ENCODE results near the gene LRRC73.
"Not testable (repeated sequence)": the region's sequence is repeated elsewhere in the genome, so short reads cannot be mapped to it uniquely, and the experiment has no call there.

Gene LRRC73

GRCh38 chr6:43510827-43511163 is 649 bp upstream of the LRRC73 start:
- DNase-seq (ENCODE audit: low spot score): no peak

DNA sequence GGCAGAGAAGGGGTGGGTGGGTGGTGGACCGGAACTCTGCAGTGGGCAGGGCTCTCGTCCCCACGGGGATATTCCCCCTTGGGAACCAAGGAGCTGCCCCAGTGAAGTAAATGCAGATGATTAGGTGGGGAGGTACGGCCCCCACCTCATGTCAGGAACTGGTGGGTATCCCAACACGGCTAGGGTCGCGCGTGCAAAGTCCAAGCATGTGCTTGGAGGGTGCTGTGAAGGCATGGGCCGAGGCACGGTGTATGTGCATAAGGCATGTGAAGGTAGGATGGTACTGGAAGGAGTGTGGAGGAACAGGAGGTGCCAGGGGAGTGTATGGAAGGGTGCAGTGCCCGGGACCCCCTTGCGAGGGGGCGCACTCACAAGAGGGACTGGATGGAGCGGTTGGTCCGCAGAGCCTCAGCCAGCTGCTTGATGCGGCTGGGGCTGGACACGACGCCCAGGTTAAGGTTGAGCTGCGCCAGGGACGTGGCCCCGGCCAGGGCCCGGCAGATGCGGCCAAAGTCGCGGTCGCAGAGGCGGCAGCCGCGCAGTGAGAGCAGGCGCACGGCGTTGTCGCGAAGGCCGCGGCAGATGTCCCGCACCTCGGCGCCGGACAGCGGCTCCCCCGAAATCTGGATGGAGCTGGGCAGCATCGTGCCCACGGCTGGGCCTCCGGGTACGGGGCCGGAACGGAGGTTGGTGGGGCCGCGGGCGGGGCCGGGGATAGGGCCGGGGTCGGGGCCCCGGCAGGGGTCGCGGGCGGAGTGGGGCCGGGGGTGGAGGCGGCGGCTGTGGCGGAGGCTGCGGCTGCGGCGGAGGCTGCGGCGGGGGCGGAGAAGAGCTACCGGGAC is 783 bp downstream of the LRRC73 start:
- no peak for DNase-seq (ENCODE audit: low spot score)

DNA sequence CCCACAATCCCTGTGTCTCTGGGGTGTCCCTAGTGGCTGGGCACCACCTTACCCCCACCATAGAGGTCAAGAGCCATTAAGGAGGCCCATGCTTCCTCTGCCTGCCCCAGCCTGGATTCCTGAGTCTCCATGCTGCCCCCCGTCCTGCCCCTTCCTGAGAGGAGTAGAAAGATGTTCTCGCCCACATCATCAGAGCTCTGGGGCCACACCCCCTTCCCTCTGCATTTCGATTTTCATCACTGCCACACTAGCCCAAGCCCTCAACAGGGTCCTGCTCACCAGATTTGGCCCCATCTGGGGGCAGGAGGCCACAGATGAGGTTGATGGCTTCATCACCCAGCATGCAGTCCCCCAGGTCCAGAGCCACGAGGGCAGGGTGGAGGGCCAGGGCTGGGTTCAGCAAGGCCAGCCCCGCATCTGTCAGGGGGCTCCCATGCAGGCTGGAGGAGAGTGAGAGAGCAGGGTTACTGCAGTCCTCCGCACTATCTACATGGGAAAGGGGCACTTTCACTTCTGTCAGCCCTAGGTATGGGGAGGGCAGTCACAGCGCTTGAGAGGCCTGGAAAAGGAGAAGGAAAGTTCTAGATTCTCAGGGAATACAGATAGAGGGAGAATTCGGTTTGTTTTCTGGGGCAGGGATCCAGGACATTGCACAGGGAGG is 1.5 kb downstream of the LRRC73 start:
- DNase-seq (ENCODE audit: low spot score): no peak

- peak; percentile 82 for DNase-seq (ENCODE audit: low spot score)
Measured at GRCh38 chr6:43506667-43507471, 3.3 kb downstream of the LRRC73 start.

- no peak for DNase-seq (ENCODE audit: low spot score)
Measured at GRCh38 chr6:43506171-43506570, 4.0 kb downstream of the LRRC73 start.

GRCh38 chr6:43505718-43506117 is 4.4 kb downstream of the LRRC73 start:
- DNase-seq (ENCODE audit: low spot score): no peak

DNA sequence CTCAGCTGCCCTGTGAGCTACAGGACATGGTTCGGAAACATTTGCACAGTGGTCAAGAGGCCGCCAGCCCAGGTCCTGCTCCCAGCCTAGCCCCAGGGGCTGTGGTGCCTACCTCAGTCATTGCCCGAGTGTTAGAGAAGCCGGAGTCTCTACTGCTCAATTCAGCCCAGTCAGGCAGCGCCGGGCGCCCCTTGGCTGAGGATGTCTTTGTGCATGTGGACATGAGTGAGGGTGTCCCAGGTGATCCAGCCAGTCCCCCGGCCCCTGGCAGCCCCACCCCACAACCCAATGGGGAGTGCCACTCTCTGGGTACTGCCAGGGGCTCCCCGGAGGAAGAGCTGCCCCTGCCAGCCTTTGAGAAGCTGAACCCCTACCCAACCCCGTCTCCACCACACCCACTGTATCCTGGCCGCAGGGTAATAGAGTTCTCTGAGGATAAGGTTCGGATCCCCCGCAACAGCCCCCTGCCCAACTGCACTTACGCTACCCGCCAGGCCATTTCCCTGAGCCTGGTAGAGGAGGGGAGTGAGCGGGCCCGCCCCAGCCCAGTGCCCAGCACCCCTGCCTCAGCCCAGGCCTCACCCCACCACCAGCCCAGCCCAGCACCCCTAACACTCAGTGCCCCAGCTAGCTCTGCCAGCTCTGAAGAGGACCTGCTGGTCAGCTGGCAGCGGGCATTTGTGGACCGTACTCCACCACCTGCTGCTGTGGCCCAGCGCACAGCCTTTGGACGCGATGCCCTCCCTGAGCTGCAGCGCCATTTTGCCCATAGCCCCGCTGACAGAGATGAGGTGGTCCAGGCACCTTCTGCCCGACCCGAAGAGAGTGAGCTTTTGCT is 5.2 kb downstream of the LRRC73 start:
- DNase-seq (ENCODE audit: low spot score): no peak

DNA sequence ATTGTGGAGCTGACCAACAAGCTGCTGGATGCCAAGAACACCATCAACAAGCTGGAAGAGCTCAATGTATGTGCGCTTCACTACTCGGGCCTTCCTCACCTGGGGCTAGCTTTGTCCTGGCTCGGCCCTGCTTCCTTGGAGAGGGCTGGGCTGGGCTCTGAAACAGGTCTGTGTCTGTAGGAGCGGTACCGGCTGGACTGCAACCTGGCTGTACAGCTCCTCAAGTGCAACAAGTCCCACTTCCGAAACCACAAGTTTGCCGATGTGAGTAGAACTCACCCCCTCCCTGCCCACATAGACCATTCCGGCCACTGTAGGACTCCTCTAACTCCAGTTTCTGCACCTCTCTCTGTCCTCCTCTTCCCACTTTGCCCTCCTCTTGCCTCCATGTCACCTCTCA is 6.7 kb downstream of the LRRC73 start:
- DNase-seq (ENCODE audit: low spot score): no peak

GRCh38 chr6:43502666-43503065 is 7.5 kb downstream of the LRRC73 start:
- DNase-seq (ENCODE audit: low spot score): no peak

DNA sequence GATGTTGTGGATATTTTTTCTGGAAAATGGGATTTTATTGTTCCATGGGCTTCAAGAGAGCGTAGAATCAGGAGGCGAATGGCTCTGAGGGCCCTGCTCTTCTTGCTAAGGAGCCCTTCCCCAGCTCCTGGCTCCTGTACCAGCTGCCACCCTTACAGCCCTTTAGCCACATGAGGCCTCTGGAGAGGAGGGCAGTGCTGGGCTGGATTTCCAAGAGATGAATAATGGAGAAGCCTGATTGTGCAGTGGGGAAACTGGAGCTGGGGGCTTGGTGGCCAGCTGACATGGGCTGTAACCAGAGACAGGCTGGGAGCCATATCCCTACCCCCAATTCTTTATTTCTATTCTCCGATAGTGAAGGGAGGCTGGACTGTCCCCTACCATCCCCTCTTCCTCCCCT is 9.2 kb downstream of the LRRC73 start:
- no peak for DNase-seq (ENCODE audit: low spot score)

GRCh38 chr6:43499028-43499815 is 10.9 kb downstream of the LRRC73 start:
- no peak for DNase-seq (ENCODE audit: low spot score)

DNA sequence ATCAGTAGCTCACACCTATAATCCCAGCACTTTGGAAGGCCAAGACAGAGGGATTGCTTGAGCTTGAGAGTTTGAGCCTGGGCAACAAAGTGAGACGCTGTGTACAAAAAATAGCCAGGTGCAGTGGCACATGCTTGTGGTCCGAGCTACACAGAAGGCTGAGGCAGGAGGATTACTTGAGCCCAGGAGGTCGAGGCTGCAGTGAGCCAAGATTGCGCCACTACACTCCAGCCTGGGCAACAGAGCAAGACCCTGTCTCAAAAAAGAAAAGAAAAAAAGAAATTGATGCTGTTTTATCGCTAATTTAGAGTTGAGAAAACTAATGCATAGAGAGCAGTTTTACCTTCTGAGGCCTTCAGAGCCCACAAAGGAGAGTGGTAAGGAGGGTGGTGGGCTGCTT is 11.9 kb downstream of the LRRC73 start:
- not testable (repeated sequence) for DNase-seq (ENCODE audit: low spot score)

GRCh38 chr6:43497689-43498088 is 12.5 kb downstream of the LRRC73 start:
- DNase-seq (ENCODE audit: low spot score): no peak

GRCh38 chr6:43497129-43497396 is 13.1 kb downstream of the LRRC73 start:
- DNase-seq (ENCODE audit: low spot score): no peak

DNA sequence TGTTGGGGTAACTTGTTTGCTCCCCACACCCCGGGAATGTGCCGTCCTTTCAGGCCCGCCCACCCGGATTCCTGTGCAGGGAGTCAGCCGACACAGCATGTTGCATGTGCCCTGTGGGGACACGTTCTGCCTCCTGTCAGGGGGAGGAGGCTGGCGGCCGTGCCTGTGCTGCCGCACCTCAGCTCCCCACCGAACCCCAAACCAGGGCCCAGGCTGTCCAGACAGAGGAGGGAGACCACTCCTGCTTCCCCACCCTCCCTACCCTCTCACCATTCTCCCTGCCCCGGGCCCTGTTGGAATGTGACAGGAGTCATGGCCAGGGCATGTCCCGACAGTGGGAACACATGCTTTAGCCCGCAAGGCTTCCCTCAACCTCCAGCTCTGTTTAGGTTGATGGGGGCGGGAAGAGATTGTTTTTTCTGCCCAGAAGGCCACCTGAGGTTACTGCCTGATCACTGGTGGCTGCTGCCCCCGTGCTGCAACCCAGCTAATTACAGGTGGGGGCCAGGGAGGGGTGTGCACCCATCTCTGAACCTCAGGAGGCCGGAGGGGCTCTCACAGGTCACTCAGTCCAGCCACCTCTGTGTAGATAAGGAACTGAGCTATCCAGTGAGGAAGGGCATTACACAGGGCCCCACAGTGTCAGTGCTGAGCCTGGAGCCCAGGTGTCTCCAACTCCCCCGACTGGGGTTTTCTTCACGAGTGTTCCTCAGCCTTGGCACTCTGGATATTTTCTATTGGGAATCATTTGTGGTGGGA is 13.6 kb downstream of the LRRC73 start:
- peak; percentile 53 for DNase-seq (ENCODE audit: low spot score)

GRCh38 chr6:43495409-43495941 is 14.7 kb downstream of the LRRC73 start:
- no peak for DNase-seq (ENCODE audit: low spot score)

DNA sequence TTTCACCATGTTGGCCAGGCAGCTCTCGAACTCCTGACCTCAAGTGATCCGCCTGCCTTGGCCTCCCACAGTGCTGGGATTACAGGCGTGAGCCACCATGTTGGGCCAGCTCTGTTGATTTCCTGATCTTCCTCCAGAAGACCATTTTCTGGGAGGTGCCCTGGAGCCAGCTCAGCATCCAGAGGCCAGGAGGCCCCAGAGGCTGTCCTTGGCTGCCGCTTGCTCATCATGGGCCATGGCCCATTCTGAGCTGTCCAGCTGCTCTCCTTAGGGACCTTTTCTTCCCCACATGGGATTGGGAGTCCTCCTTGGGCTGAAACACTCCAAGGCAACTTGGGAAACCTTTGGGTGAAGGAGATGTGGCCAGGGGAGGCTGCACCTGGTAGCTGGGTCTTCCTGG is 15.4 kb downstream of the LRRC73 start:
- no peak for DNase-seq (ENCODE audit: low spot score)

DNA sequence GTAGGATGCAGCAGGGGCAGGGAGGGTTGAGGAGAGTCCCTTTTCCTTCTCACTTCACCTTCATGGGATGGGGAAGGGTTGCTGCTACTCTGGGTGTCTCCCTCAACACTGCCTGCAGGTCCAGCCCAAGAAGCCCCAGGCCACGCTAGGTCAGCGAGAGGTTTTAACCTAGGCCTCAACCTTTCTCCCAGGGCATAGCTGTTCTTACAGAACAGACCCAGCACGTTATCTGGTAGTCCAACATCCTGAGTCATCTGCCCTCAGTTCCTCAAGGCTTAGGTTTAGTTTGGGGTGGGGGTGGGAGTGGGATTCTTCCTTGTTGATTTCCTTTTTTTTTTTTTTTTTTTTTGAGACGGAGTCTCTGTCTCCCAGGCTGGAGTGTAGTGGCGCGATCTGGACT is 15.8 kb downstream of the LRRC73 start:
- no peak for DNase-seq (ENCODE audit: low spot score)

GRCh38 chr6:43493833-43494232 is 16.3 kb downstream of the LRRC73 start:
- DNase-seq (ENCODE audit: low spot score): peak; percentile 61

GRCh38 chr6:43493230-43493629 is 16.9 kb downstream of the LRRC73 start:
- no peak for DNase-seq (ENCODE audit: low spot score)

Data from globus pallidus (tissue), 1 donor.